Measurements from ENCODE around the gene CDH15. TPM values are rescaled to one million over a fixed set of nuclear protein-coding genes. Genes with fewer than 3 reads are reported as not detected.

The CDH15 gene
- total and polyA plus RNA-seq, 9 of the 15 experiments (the other 6 are each of a cell fraction or from before 2014, with no cell fraction given): 0.07 to 0.18 TPM; not detected in 7

DNA sequence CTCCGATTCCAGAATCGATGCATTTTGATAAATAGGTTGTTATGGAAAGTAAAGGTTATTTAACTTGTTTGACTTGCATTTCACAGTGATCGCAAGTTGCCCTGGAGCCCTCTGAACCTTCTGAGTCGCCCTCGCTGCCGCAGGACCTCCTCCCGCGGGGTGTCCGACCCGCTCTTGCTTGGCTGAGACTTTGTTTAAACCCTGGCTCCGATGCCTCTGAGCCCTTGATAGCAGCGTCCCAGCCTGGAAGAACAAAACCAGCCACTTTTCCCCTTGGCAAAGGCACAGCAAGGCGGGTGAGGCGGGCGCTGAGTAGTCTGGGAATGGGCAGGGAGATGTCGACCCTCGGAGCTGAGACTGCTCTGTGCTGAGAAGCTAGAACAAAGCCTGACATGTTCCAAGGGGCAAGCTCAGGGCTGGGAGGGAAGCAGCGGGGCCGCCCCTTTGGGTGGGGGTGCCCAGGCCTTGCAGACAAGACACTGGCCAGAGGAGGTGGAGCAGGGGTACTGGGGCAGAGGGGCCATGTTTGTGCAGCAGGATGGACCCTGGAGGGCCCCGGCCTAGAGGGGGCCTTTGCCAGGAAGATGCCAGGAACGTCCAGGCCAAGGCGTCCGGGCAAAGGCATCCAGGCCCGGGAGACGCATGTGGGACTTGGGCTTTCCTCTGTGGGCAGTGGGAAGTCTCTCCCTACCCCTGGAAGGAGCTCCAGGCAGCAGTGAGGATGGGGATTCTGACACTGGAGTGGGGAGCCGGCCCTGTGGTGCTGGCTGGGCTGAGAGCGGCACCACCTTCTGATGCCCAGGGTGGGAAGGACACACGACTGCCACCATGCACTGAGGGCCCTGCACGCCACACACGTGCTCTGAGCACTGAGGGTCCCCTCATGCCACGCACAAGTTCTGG is 30.3 kb upstream of the CDH15 start:
- Histone ChIP-seq H3K9me3 (replicated peaks; ENCODE audit: control insufficient read depth, insufficient read depth, low read depth, low read length) (no peaks in the 10 kb centered on the region), H3K4me2 (ENCODE audit: insufficient read depth, low read length) (no peak overlapping the region), H3K4me3 (no peak overlapping the region), H3K27ac (ENCODE audit: extremely low read depth, low read depth, low read length) (no peak overlapping the region), H2AFZ (ENCODE audit: low read depth, low read length) (no peak overlapping the region), H4K20me1 (replicated peaks; ENCODE audit: control insufficient read depth, insufficient read depth, low read length) (no peaks in the 10 kb centered on the region), H3K4me1 (replicated peaks in 1 of 2; ENCODE audit: control insufficient read depth in 2 of 2, insufficient read depth in 2 of 2, low read length in 2 of 2) (peaks cover 0 to 20% of the 10 kb centered on the region in 2 experiments; a peak in 2 of 5 replicates), H3K27me3 (ENCODE audit: control insufficient read depth in 2 of 2, insufficient read depth in 2 of 2, low read length in 2 of 2) (no peaks in the 10 kb centered on the region), H3K9me1 (ENCODE audit: control insufficient read depth, insufficient read depth, low read length) (no peaks in the 10 kb centered on the region), H3K36me3 (ENCODE audit: control insufficient read depth, insufficient read depth, low read length) (peaks cover 43% of the 10 kb centered on the region; the same call in 2 of the 3 replicates), H3K9ac (ENCODE audit: insufficient read depth in 1 of 2, low read depth in 2 of 2, low read length in 2 of 2) (no peak overlapping the region), H3K79me2 (ENCODE audit: control insufficient read depth, insufficient read depth, low read length) (no peaks in the 10 kb centered on the region)
- no peak for ATAC-seq
- in situ Hi-C loops (cut with MboI) (no loop called here), intact Hi-C loops (cut with micrococcal nuclease) (no loop called here)
- no peak for DNase-seq (ENCODE audit: extremely low read depth in 1 of 4, low spot score in 3 of 4)
- ChIA-PET CTCF (ENCODE audit: low intra/inter-chr PET ratio) (no interaction called here), POLR2A (interaction anchor here (0.5 to 0.6 kb wide), 3 partner anchors 14 to 162 kb away, joined by 3 to 5 read pairs (median 3); no protein-coding TSS in a partner anchor)
- WGBS (ENCODE audit: insufficient coverage, low coverage, missing lambda C conversion rate): 95% methylated on average over 21 of the region's 31 CpGs
- BruUV-seq (replicated peaks): no TSS peak
- no peak for FAIRE-seq
- TF ChIP-seq MCM5 (IDR thresholded peaks at IDR 0.05; ENCODE audit: low read depth) (no peak), ZNF586 (CRISPR knock-in tag; conservative IDR thresholded peaks at IDR 0.05) (no peak), NFXL1 (CRISPR knock-in tag; IDR thresholded peaks at IDR 0.05) (no peak), JUND (IDR thresholded peaks at IDR 0.05; ENCODE audit: borderline replicate concordance, low read depth, low read length) (no peak), JUND (tag; IDR thresholded peaks at IDR 0.05; ENCODE audit: borderline replicate concordance, low read depth, low read length) (no peak), PCBP2 (IDR thresholded peaks at IDR 0.05; ENCODE audit: low read depth, low read length, poor library complexity, severe bottlenecking) (no peak), KAT7 (CRISPR knock-in tag; IDR thresholded peaks at IDR 0.05; ENCODE audit: borderline replicate concordance) (no peak), MBD2 (IDR thresholded peaks at IDR 0.05; ENCODE audit: borderline replicate concordance, low read depth) (no peak), HNRNPH1 (optimal IDR thresholded peaks at IDR 0.05; ENCODE audit: low read depth, low read length) (no peak), PHTF2 (CRISPR knock-in tag; IDR thresholded peaks at IDR 0.05) (no peak), XRCC3 (IDR thresholded peaks at IDR 0.05) (no peak)
- TF ChIP-seq, protein P1, sequence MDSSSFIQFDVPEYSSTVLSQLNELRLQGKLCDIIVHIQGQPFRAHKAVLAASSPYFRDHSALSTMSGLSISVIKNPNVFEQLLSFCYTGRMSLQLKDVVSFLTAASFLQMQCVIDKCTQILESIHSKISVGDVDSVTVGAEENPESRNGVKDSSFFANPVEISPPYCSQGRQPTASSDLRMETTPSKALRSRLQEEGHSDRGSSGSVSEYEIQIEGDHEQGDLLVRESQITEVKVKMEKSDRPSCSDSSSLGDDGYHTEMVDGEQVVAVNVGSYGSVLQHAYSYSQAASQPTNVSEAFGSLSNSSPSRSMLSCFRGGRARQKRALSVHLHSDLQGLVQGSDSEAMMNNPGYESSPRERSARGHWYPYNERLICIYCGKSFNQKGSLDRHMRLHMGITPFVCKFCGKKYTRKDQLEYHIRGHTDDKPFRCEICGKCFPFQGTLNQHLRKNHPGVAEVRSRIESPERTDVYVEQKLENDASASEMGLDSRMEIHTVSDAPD (CRISPR knock-in tag; IDR thresholded peaks at IDR 0.05): no peak
- TF ChIP-seq, protein P2, sequence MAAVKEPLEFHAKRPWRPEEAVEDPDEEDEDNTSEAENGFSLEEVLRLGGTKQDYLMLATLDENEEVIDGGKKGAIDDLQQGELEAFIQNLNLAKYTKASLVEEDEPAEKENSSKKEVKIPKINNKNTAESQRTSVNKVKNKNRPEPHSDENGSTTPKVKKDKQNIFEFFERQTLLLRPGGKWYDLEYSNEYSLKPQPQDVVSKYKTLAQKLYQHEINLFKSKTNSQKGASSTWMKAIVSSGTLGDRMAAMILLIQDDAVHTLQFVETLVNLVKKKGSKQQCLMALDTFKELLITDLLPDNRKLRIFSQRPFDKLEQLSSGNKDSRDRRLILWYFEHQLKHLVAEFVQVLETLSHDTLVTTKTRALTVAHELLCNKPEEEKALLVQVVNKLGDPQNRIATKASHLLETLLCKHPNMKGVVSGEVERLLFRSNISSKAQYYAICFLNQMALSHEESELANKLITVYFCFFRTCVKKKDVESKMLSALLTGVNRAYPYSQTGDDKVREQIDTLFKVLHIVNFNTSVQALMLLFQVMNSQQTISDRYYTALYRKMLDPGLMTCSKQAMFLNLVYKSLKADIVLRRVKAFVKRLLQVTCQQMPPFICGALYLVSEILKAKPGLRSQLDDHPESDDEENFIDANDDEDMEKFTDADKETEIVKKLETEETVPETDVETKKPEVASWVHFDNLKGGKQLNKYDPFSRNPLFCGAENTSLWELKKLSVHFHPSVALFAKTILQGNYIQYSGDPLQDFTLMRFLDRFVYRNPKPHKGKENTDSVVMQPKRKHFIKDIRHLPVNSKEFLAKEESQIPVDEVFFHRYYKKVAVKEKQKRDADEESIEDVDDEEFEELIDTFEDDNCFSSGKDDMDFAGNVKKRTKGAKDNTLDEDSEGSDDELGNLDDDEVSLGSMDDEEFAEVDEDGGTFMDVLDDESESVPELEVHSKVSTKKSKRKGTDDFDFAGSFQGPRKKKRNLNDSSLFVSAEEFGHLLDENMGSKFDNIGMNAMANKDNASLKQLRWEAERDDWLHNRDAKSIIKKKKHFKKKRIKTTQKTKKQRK (IDR thresholded peaks at IDR 0.05; ENCODE audit: borderline replicate concordance, low read depth, low read length): no peak
- TF ChIP-seq, protein P3, sequence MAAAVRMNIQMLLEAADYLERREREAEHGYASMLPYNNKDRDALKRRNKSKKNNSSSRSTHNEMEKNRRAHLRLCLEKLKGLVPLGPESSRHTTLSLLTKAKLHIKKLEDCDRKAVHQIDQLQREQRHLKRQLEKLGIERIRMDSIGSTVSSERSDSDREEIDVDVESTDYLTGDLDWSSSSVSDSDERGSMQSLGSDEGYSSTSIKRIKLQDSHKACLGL (CRISPR knock-in tag; IDR thresholded peaks at IDR 0.05; ENCODE audit: borderline replicate concordance, poor library complexity, severe bottlenecking): no peak

Measured in K562 (cell line).